GM13977 (cell line): ENCODE results near the gene TMEM214.

Source experiments
- DNase-seq: peaks from one replicate; pipeline ENCODE4 v3.0.0; 2012; ENCODE audit warnings: low spot score
- in situ Hi-C: fragments of 300-500 bp; cut with MboI; formaldehyde crosslinking; loops from one replicate; pipeline ENCODE4 v1.12.0; 2022; ENCODE audit warnings: low sequenced_read_pairs, low pct_unique_long_range_greater_than_20kb, mixed read lengths, inconsistent platforms; ENCODE audit not compliant: unreplicated experiment
- TF ChIP-seq, protein P1 (sequence below): IDR thresholded peaks from 2 replicates; pipeline ENCODE4 v1.5.1; 2012; ENCODE audit warnings: mild to moderate bottlenecking, control low read depth; ENCODE audit not compliant: insufficient read depth; ENCODE audit errors: extremely low read depth, missing control alignments

The TMEM214 gene

DNA sequence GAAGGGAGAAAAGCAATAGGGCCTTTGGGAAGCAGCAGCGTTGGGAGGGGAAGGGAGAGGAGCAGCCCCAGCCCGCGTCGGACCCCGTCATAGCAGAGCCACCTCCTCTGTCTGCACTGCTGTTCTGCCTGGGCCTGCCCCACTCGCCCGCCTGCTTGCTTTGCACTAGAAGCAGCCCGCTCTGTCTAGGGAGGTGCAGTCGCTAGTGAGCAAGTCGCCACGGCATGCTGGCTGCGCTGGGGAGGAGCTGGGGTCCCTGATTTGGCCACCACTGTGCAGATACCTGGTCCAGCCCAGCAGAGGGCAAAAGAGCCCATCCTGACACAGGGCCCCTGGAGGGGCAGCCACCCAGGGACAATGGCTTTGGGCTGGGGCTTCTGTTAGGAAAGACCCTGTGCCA, 8.0 kb upstream of the TMEM214 start:
- in situ Hi-C loops, result no loop called here
- no peak for DNase-seq
- TF ChIP-seq, protein P1, sequence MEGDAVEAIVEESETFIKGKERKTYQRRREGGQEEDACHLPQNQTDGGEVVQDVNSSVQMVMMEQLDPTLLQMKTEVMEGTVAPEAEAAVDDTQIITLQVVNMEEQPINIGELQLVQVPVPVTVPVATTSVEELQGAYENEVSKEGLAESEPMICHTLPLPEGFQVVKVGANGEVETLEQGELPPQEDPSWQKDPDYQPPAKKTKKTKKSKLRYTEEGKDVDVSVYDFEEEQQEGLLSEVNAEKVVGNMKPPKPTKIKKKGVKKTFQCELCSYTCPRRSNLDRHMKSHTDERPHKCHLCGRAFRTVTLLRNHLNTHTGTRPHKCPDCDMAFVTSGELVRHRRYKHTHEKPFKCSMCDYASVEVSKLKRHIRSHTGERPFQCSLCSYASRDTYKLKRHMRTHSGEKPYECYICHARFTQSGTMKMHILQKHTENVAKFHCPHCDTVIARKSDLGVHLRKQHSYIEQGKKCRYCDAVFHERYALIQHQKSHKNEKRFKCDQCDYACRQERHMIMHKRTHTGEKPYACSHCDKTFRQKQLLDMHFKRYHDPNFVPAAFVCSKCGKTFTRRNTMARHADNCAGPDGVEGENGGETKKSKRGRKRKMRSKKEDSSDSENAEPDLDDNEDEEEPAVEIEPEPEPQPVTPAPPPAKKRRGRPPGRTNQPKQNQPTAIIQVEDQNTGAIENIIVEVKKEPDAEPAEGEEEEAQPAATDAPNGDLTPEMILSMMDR, result no peak

DNA sequence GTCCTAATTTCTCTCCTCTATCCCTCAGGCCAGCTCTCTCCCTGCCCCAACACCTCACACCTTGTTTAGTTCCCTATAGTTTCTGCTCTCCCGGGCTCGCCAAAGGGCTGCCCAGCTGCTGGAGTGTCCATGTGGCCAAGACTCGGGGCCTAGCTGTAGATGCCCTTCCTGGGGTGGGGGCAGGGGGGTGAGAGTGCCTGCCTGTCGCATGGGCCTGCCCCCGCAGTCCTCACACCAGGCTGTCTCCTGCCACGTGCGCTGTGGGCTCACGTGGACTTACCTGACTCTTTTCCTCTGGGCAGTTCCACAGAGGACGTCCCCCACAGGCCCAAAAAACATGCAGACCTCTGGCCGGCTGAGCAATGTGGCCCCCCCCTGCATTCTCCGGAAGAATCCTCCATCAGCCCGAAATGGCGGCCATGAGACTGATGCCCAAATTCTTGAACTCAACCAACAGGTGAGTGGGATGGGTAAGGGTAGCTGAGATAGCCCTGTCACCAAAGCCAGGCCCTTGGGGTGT, 7.4 kb upstream of the TMEM214 start:
- DNase-seq, result no peak
- TF ChIP-seq, protein P1, result no peak
- in situ Hi-C loops, result no loop called here

GRCh38 chr2:27025861-27026851, 6.6 kb upstream of the TMEM214 start:
- in situ Hi-C loops, result no loop called here
- TF ChIP-seq, protein P1, result no peak
- DNase-seq, result no peak

DNA sequence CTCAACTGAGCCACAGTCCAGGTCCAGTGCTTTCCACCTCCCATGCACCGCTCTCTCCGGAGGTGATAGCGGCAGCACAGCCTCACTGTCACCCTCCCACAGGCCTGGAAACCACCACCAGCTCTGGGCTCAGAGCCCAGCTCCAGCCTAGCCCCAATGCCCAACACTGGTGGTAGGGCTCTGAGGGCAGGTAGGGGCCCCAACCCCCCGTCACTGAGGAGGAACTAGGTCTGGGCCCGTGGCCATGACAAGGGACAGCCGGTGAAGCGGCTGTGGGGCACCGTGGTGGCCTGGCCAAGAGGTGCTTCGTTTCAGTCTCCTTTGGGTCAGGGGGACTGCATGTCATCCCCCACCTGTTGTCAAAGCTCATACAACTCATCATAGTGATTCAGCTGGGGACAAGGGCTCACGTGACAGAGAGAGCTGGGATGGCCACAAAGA, 5.5 kb upstream of the TMEM214 start:
- in situ Hi-C loops, result no loop called here
- TF ChIP-seq, protein P1, result no peak
- no peak for DNase-seq

- TF ChIP-seq, protein P1, result no peak
- DNase-seq, result no peak
- in situ Hi-C loops, result no loop called here
These were observed 3.7 kb upstream of the TMEM214 start for GRCh38 chr2:27029051-27029450.

GRCh38 chr2:27033253-27033852, 588 bp downstream of the TMEM214 start:
- DNase-seq, result no peak
- in situ Hi-C loops, result no loop called here
- TF ChIP-seq, protein P1, result no peak
